WTC11 (cell line): ENCODE results near the gene SPRYD7. TPM values are rescaled to one million over a fixed set of nuclear protein-coding genes. Genes with fewer than 3 reads are reported as not detected.

Experiments
- ATAC-seq: fragments of 200-7000 bp; cut with Tn5 transposase; 2 replicates; pipeline ENCODE4 v1.10.0; 2021; ENCODE audit warnings: mild to moderate bottlenecking, moderate library complexity
- Bru-seq: library from RNA; stranded (reverse); fragments of 400-500 nt; gene quantifications from one replicate; lab custom pipeline; 2021; lab: Mats Ljungman, UMichigan
- CTCF ChIA-PET: fragments of 300-600 bp; sonication (Branson Sonifier 250); formaldehyde crosslinking; loops from one replicate; lab custom pipeline; 2021; ENCODE audit warnings: antibody characterized with exemption; lab: Charles Lee
- POLR2A ChIA-PET: fragments of 350-600 bp; sonication (Branson Sonifier 250); formaldehyde crosslinking; loops from one replicate; lab custom pipeline; 2021; ENCODE audit warnings: antibody characterized with exemption; lab: Charles Lee
- DNase-seq: peaks from one replicate; pipeline ENCODE4 v3.0.0; 2021; ENCODE audit warnings: low spot score
- H3K27ac Mint-ChIP-seq: 2 replicates; pipeline ENCODE4 v1.8.0; 2021; ENCODE audit warnings: mixed read lengths
- H3K27me3 Mint-ChIP-seq: 2 replicates; pipeline ENCODE4 v1.8.0; 2021; ENCODE audit warnings: low read depth, mild to moderate bottlenecking, moderate library complexity, mixed read lengths
- H3K36me3 Mint-ChIP-seq: 2 replicates; pipeline ENCODE4 v1.8.0; 2021; ENCODE audit warnings: mixed read lengths
- H3K4me1 Mint-ChIP-seq: 2 replicates; pipeline ENCODE4 v1.8.0; 2022; ENCODE audit warnings: mixed read lengths
- H3K4me3 Mint-ChIP-seq: 2 replicates; pipeline ENCODE4 v1.8.0; 2021; ENCODE audit warnings: mild to moderate bottlenecking, moderate library complexity, mixed read lengths
- H3K9me3 Mint-ChIP-seq: 2 replicates; pipeline ENCODE4 v1.8.0; 2021; ENCODE audit warnings: mixed read lengths
- ESRRA ChIP-seq: sonication (generic); formaldehyde crosslinking; IDR thresholded peaks from 2 replicates; pipeline ENCODE4 v1.8.1; 2022; ENCODE audit warnings: mild to moderate bottlenecking, missing genetic modification reagents, borderline replicate concordance
- IRF2 ChIP-seq: sonication (generic); formaldehyde crosslinking; IDR thresholded peaks from 2 replicates; pipeline ENCODE4 v1.8.0; 2022; ENCODE audit warnings: low read depth, missing genetic modification reagents, borderline replicate concordance
- KAT7 ChIP-seq: sonication (generic); formaldehyde crosslinking; IDR thresholded peaks from 2 replicates; pipeline ENCODE4 v1.8.1; 2023; ENCODE audit warnings: missing genetic modification reagents, mild to moderate bottlenecking, borderline replicate concordance
- MYBL2 ChIP-seq: sonication (generic); formaldehyde crosslinking; IDR thresholded peaks from 2 replicates; pipeline ENCODE4 v1.8.1; 2023; ENCODE audit warnings: mild to moderate bottlenecking, moderate library complexity, missing genetic modification reagents
- NR1H2 ChIP-seq: sonication (generic); formaldehyde crosslinking; IDR thresholded peaks from 2 replicates; pipeline ENCODE4 v1.9.0; 2021; ENCODE audit warnings: mild to moderate bottlenecking, moderate library complexity, missing genetic modification reagents
- RELA ChIP-seq: sonication (generic); formaldehyde crosslinking; IDR thresholded peaks from 2 replicates; pipeline ENCODE4 v1.8.1; 2022; ENCODE audit warnings: missing genetic modification reagents, mild to moderate bottlenecking, borderline replicate concordance
- SMAD3 ChIP-seq: sonication (generic); formaldehyde crosslinking; IDR thresholded peaks from 2 replicates; pipeline ENCODE4 v1.8.0; 2022; ENCODE audit warnings: missing genetic modification reagents, mild to moderate bottlenecking, borderline replicate concordance
- SP1 ChIP-seq: sonication (generic); formaldehyde crosslinking; conservative IDR thresholded peaks from 2 replicates; pipeline ENCODE4 v1.8.1; 2022; ENCODE audit warnings: missing genetic modification reagents
- TCF7 ChIP-seq: sonication (generic); formaldehyde crosslinking; IDR thresholded peaks from 2 replicates; pipeline ENCODE4 v1.8.0; 2022; ENCODE audit warnings: mild to moderate bottlenecking, low read depth, missing genetic modification reagents, moderate library complexity
- TEAD1 ChIP-seq: sonication (generic); formaldehyde crosslinking; IDR thresholded peaks from 2 replicates; pipeline ENCODE4 v1.8.0; 2022; ENCODE audit warnings: mild to moderate bottlenecking, missing genetic modification reagents
- ZNF219 ChIP-seq: sonication (generic); formaldehyde crosslinking; IDR thresholded peaks from 2 replicates; pipeline ENCODE4 v1.8.0; 2023; ENCODE audit warnings: missing genetic modification reagents, mild to moderate bottlenecking, borderline replicate concordance
- long read RNA-seq, 3 experiments: library from RNA in 1 of 3; library from capped mRNA in 1 of 3; library from polyadenylated mRNA in 1 of 3; unstranded in 2 of 3; stranded (forward) in 1 of 3; transcript quantifications; one replicate each; pipeline ENCODE4 v2.0.0, GENCODE V29; 2021
- total RNA-seq: library from RNA; stranded (reverse); gene quantifications from 3 replicates; pipeline ENCODE4 v1.2.3, GENCODE V29; 2021
- TF ChIP-seq, protein P1 (sequence below): fragments of 250-450 bp; sonication (Bioruptor Pico); conservative IDR thresholded peaks from 2 replicates; pipeline ENCODE4 v1.9.0; 2021; ENCODE audit warnings: mild to moderate bottlenecking
- TF ChIP-seq, protein P2 (sequence below): sonication (generic); formaldehyde crosslinking; IDR thresholded peaks from 2 replicates; pipeline ENCODE4 v1.8.1; 2022; ENCODE audit warnings: low read depth, mild to moderate bottlenecking, moderate library complexity, missing genetic modification reagents, borderline replicate concordance
- TF ChIP-seq, protein P3 (sequence below): sonication (generic); formaldehyde crosslinking; IDR thresholded peaks from 2 replicates; pipeline ENCODE4 v1.8.1; 2022; ENCODE audit warnings: mild to moderate bottlenecking, missing genetic modification reagents, moderate library complexity, borderline replicate concordance
- TF ChIP-seq, protein P4 (sequence below): sonication (generic); formaldehyde crosslinking; IDR thresholded peaks from 2 replicates; pipeline ENCODE4 v1.8.0; 2023; ENCODE audit warnings: missing genetic modification reagents
- TF ChIP-seq, protein P5 (sequence below): sonication (generic); formaldehyde crosslinking; IDR thresholded peaks from 2 replicates; pipeline ENCODE4 v1.8.0; 2023; ENCODE audit warnings: missing genetic modification reagents, mild to moderate bottlenecking, borderline replicate concordance
- TF ChIP-seq, protein P6 (sequence below): fragments of 200-600 bp; IDR thresholded peaks from 2 replicates; pipeline ENCODE4 v1.8.0; 2022; ENCODE audit warnings: antibody characterized with exemption
- TF ChIP-seq, protein P7 (sequence below): sonication (generic); formaldehyde crosslinking; conservative IDR thresholded peaks from 2 replicates; pipeline ENCODE4 v1.8.1; 2022; ENCODE audit warnings: mild to moderate bottlenecking, missing genetic modification reagents

SPRYD7 gene, protein sequence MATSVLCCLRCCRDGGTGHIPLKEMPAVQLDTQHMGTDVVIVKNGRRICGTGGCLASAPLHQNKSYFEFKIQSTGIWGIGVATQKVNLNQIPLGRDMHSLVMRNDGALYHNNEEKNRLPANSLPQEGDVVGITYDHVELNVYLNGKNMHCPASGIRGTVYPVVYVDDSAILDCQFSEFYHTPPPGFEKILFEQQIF
- 3.0 to 3.8 TPM (median 3.1 TPM) in 3 replicates for total RNA-seq
- percentile 58 among the genes with signal in this experiment for Bru-seq, nascent RNA
- long read RNA-seq, experiment 1, transcript SPRYD7-201 (5 exons, 3,053 nt), result major isoform, 21 of 38 reads
- long read RNA-seq, experiment 1, partial matches to known transcripts, result 0 of 38 reads
- long read RNA-seq, experiment 1, other reads (novel, unspliced or antisense), result 14 of 38 reads
- long read RNA-seq, experiment 2, partial matches to known transcripts, result 2 of 10 reads
- long read RNA-seq, experiment 2, other reads (novel, unspliced or antisense), result 4 of 10 reads
- long read RNA-seq, experiment 3, transcript SPRYD7-201 (5 exons, 3,053 nt), result major isoform, 31 of 33 reads
- long read RNA-seq, experiment 3, partial matches to known transcripts, result 0 of 33 reads
- long read RNA-seq, experiment 3, other reads (novel, unspliced or antisense), result 0 of 33 reads

DNA sequence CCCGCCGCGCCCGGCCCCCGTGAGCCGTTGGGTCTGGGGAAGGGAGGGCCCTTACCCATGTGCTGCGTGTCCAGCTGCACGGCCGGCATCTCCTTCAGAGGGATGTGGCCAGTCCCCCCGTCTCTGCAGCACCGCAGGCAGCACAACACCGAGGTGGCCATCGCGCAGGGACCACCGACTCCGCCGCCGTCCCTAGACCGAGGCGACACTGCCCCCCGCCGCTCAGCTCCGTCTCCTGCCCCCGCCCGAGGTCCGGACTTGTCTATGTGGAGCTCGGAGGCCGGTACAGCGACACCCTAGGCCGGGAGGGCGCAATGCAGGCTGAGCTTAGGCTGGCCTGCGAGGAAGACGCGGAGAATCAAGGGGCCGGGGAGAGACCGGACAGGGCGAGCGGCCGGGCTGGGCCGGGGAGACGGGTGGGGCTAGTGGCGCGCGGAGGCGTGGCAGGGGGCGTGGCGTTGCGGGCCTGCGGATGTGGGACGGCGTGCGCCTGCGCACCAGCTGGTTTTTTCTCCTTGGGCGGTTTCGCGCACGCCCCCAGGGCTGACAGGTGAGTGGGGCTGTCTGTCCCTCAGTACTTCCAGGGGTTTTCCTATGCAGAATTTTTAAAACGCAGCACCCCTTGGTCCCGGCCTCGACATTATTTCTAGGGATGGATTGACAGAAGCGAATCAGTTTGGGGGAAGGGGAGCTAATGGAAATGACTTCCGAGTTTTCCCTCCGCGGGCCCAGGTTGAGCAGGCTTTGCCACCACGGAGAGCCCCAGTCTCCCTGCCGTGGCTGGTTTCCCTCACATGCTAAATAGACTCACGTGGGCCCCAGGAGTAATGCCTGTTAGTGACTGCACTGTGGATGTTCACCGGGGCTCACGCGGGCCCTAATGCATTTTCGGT, at the start of gene SPRYD7:
TSS of gene SPRYD7 (minus strand) at position 266 of the 893 bp plus-strand sequence. CDS start at position 161, 105 bp downstream.
- peaks cover 12% of the 10 kb centered on the region for H3K27me3 Mint-ChIP-seq
- POLR2A ChIA-PET, result interaction anchor here (1.0 to 1.5 kb wide), 5 partner anchors 40 to 245 kb away, joined by 3 to 5 read pairs (median 3); partner anchors contain the start of genes EBPL, KPNA3 and TRIM13
- peak within 1 kb of the TSS; percentile 76; the same call in 1 of the 2 replicates for H3K27ac Mint-ChIP-seq
- TF ChIP-seq, protein P1, sequence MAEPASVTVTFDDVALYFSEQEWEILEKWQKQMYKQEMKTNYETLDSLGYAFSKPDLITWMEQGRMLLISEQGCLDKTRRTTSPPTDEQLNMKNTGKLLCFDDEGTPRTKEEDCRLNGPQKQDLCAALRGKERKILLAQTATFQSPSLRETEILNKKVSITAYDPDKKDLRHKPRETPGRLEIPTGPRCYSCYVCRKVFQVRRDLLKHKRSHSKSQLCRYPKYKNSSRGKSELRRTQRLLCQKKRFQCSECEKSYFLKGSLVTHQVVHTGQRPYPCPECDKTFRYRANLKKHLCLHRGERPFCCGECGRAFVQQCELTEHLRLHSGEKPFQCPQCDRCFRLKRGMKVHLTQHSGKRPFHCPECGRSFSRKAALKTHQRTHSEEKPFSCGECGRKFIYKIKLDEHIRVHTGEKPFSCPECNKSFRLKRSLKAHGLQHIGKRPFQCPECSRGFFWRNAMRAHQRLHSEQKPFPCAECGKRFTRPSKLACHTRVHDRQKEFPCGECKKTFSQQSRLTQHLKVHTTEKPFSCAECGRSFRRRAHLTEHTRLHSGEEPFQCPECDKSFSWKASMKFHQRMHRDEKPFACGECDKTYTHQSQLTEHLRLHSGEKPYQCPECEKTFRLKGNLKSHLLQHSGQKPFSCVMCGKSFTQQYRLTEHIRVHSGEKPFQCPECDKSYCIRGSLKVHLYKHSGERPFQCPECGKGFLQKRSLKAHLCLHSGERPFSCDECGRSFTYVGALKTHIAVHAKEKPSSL (CRISPR knock-in tag), result no peak
- TF ChIP-seq TEAD1 (CRISPR knock-in tag) (peak; percentile 44; the same call in 1 of the 2 replicates), ZNF219 (no peak; the same call in 1 of the 2 replicates), KAT7 (CRISPR knock-in tag) (peak; percentile 97), TCF7 (CRISPR knock-in tag) (no peak), MYBL2 (CRISPR knock-in tag) (peak; percentile 92; the same call in 1 of the 2 replicates), NR1H2 (CRISPR knock-in tag) (no peak), ESRRA (CRISPR knock-in tag) (peak; percentile 58; the same call in 1 of the 2 replicates), IRF2 (CRISPR knock-in tag) (no peak), SP1 (peak; percentile 86), SMAD3 (CRISPR knock-in tag) (peak; percentile 77; the same call in 1 of the 2 replicates), RELA (CRISPR knock-in tag) (peak; percentile 76; the same call in 1 of the 2 replicates)
- TF ChIP-seq, protein P2, sequence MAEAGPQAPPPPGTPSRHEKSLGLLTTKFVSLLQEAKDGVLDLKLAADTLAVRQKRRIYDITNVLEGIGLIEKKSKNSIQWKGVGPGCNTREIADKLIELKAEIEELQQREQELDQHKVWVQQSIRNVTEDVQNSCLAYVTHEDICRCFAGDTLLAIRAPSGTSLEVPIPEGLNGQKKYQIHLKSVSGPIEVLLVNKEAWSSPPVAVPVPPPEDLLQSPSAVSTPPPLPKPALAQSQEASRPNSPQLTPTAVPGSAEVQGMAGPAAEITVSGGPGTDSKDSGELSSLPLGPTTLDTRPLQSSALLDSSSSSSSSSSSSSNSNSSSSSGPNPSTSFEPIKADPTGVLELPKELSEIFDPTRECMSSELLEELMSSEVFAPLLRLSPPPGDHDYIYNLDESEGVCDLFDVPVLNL (CRISPR knock-in tag), result no peak
- TF ChIP-seq, protein P3, sequence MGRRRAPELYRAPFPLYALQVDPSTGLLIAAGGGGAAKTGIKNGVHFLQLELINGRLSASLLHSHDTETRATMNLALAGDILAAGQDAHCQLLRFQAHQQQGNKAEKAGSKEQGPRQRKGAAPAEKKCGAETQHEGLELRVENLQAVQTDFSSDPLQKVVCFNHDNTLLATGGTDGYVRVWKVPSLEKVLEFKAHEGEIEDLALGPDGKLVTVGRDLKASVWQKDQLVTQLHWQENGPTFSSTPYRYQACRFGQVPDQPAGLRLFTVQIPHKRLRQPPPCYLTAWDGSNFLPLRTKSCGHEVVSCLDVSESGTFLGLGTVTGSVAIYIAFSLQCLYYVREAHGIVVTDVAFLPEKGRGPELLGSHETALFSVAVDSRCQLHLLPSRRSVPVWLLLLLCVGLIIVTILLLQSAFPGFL (CRISPR knock-in tag), result no peak
- TF ChIP-seq, protein P4, sequence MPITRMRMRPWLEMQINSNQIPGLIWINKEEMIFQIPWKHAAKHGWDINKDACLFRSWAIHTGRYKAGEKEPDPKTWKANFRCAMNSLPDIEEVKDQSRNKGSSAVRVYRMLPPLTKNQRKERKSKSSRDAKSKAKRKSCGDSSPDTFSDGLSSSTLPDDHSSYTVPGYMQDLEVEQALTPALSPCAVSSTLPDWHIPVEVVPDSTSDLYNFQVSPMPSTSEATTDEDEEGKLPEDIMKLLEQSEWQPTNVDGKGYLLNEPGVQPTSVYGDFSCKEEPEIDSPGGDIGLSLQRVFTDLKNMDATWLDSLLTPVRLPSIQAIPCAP, result no peak
- TF ChIP-seq, protein P5, sequence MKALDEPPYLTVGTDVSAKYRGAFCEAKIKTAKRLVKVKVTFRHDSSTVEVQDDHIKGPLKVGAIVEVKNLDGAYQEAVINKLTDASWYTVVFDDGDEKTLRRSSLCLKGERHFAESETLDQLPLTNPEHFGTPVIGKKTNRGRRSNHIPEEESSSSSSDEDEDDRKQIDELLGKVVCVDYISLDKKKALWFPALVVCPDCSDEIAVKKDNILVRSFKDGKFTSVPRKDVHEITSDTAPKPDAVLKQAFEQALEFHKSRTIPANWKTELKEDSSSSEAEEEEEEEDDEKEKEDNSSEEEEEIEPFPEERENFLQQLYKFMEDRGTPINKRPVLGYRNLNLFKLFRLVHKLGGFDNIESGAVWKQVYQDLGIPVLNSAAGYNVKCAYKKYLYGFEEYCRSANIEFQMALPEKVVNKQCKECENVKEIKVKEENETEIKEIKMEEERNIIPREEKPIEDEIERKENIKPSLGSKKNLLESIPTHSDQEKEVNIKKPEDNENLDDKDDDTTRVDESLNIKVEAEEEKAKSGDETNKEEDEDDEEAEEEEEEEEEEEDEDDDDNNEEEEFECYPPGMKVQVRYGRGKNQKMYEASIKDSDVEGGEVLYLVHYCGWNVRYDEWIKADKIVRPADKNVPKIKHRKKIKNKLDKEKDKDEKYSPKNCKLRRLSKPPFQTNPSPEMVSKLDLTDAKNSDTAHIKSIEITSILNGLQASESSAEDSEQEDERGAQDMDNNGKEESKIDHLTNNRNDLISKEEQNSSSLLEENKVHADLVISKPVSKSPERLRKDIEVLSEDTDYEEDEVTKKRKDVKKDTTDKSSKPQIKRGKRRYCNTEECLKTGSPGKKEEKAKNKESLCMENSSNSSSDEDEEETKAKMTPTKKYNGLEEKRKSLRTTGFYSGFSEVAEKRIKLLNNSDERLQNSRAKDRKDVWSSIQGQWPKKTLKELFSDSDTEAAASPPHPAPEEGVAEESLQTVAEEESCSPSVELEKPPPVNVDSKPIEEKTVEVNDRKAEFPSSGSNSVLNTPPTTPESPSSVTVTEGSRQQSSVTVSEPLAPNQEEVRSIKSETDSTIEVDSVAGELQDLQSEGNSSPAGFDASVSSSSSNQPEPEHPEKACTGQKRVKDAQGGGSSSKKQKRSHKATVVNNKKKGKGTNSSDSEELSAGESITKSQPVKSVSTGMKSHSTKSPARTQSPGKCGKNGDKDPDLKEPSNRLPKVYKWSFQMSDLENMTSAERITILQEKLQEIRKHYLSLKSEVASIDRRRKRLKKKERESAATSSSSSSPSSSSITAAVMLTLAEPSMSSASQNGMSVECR (CRISPR knock-in tag), result peak; percentile 23; the same call in 1 of the 2 replicates
- TF ChIP-seq, protein P6, sequence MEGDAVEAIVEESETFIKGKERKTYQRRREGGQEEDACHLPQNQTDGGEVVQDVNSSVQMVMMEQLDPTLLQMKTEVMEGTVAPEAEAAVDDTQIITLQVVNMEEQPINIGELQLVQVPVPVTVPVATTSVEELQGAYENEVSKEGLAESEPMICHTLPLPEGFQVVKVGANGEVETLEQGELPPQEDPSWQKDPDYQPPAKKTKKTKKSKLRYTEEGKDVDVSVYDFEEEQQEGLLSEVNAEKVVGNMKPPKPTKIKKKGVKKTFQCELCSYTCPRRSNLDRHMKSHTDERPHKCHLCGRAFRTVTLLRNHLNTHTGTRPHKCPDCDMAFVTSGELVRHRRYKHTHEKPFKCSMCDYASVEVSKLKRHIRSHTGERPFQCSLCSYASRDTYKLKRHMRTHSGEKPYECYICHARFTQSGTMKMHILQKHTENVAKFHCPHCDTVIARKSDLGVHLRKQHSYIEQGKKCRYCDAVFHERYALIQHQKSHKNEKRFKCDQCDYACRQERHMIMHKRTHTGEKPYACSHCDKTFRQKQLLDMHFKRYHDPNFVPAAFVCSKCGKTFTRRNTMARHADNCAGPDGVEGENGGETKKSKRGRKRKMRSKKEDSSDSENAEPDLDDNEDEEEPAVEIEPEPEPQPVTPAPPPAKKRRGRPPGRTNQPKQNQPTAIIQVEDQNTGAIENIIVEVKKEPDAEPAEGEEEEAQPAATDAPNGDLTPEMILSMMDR, result peak; percentile 95
- TF ChIP-seq, protein P7, sequence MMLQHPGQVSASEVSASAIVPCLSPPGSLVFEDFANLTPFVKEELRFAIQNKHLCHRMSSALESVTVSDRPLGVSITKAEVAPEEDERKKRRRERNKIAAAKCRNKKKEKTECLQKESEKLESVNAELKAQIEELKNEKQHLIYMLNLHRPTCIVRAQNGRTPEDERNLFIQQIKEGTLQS, result no peak

More for the DNA sequence above, at the start of gene SPRYD7:
- CTCF ChIA-PET, result interaction anchor here (0.6 to 2.0 kb wide), 50 partner anchors 9 to 1516 kb away, joined by 3 to 29 read pairs (median 4); partner anchors contain the start of genes EBPL, INTS6, KPNA3 and TRIM13
- H3K4me3 Mint-ChIP-seq, result peak within 1 kb of the TSS; percentile 88
- H3K4me1 Mint-ChIP-seq, result peaks cover 6% of the 10 kb centered on the region
- H3K9me3 Mint-ChIP-seq, result no peaks in the 10 kb centered on the region
- H3K36me3 Mint-ChIP-seq, result no peaks in the 10 kb centered on the region
- peak; percentile 99 for ATAC-seq
- DNase-seq, result peak; percentile 99
